CD4-positive, CD25-positive, alpha-beta regulatory T cell (primary cell): ENCODE measurements around the gene MROH8. TPM values are rescaled to one million over a fixed set of nuclear protein-coding genes. Genes with fewer than 3 reads are reported as not detected.
A peak's percentile ranks its signal among the peaks of the same experiment; 100 is the strongest.
"Not testable (repeated sequence)": the region's sequence is repeated elsewhere in the genome, so short reads cannot be mapped to it uniquely, and the experiment has no call there.

Experiments
- ATAC-seq, 2 donors: fragments of 150-1000 bp; cut with Tn5 transposase; one replicate each; pipeline ENCODE4 v1.10.0; 2021; ENCODE audit warnings: low read depth in 2 of 2, moderate number of reproducible peaks in 2 of 2, moderate library complexity in 1 of 2
- DNase-seq, 3 donors: peaks; one replicate each; pipeline versions ENCODE4 v3.0.0 to v3.0.0-alpha.2; 2012 to 2022; ENCODE audit warnings: mixed read lengths in 1 of 3
- H3K27ac ChIP-seq: one replicate; pipeline ENCODE4 v1.7.0; 2013; ENCODE audit warnings: mild to moderate bottlenecking, low read length; ENCODE audit not compliant: insufficient read depth, poor library complexity, severe bottlenecking
- H3K27me3 ChIP-seq: one replicate; pipeline ENCODE4 v1.7.0; 2013; ENCODE audit warnings: low read length; ENCODE audit not compliant: control insufficient read depth, insufficient read depth
- H3K36me3 ChIP-seq: one replicate; pipeline ENCODE4 v1.7.0; 2013; ENCODE audit warnings: mild to moderate bottlenecking, low read length, moderate library complexity; ENCODE audit not compliant: control insufficient read depth, insufficient read depth
- H3K4me1 ChIP-seq: 2 replicates; pipeline ENCODE4 v1.7.0; 2013; ENCODE audit warnings: mild to moderate bottlenecking, low read length; ENCODE audit not compliant: insufficient read depth, control insufficient read depth, poor library complexity, severe bottlenecking
- H3K4me3 ChIP-seq: one replicate; pipeline ENCODE4 v1.7.0; 2013; ENCODE audit warnings: low read depth, mild to moderate bottlenecking, low read length, moderate library complexity
- H3K9me3 ChIP-seq, 2 experiments: 1 replicate in 1 of 2; 2 replicates in 1 of 2; pipeline ENCODE4 v1.7.0; 2013; ENCODE audit warnings: low read length in 2 of 2, mild to moderate bottlenecking in 1 of 2, moderate library complexity in 1 of 2; ENCODE audit not compliant: control insufficient read depth in 2 of 2
- H3K27ac Mint-ChIP-seq, 3 donors: one replicate each; pipeline ENCODE4 v1.8.0; 2020 to 2022; ENCODE audit warnings: mild to moderate bottlenecking in 3 of 3, mixed read lengths in 3 of 3, moderate library complexity in 2 of 3
- H3K27me3 Mint-ChIP-seq: one replicate; pipeline ENCODE4 v1.8.0; 2022; ENCODE audit warnings: mild to moderate bottlenecking, mixed read lengths
- H3K36me3 Mint-ChIP-seq: one replicate; pipeline ENCODE4 v1.8.0; 2020; ENCODE audit warnings: mixed read lengths
- H3K4me1 Mint-ChIP-seq, 4 donors: one replicate each; pipeline ENCODE4 v1.8.0; 2020 to 2022; ENCODE audit warnings: mixed read lengths in 4 of 4, mild to moderate bottlenecking in 1 of 4
- H3K4me3 Mint-ChIP-seq, 4 donors: one replicate each; pipeline ENCODE4 v1.8.0; 2020 to 2022; ENCODE audit warnings: mild to moderate bottlenecking in 4 of 4, mixed read lengths in 4 of 4, moderate library complexity in 3 of 4
- H3K9me3 Mint-ChIP-seq, 7 donors: one replicate each; pipeline ENCODE4 v1.8.0; 2020 to 2022; ENCODE audit warnings: mixed read lengths in 7 of 7, mild to moderate bottlenecking in 3 of 7, moderate library complexity in 2 of 7
- polyA plus RNA-seq, 4 donors: library from polyadenylated mRNA; unstranded; fragments of 300-500 nt; fragmentation: Illumina TruSeq; gene quantifications; one replicate each; pipeline ENCODE4 v1.2.3, GENCODE V29; 2021
- total RNA-seq: library from RNA; stranded (reverse); gene quantifications from one replicate; pipeline ENCODE4 v1.2.3, GENCODE V29; 2022

MROH8 gene
- total and polyA plus RNA-seq, 5 donors from 2014 or later = 0.73 to 1.4 (median 0.85) TPM; not detected in 1

GRCh38 chr20:37131486-37131885 lies 47.9 kb downstream of the MROH8 start:
- H3K4me3 Mint-ChIP-seq = no peak overlapping the region
- no peak for ATAC-seq
- H3K36me3 Mint-ChIP-seq = no peaks in the 10 kb centered on the region

GRCh38 chr20:37128803-37129202 lies 50.5 kb downstream of the MROH8 start:
- DNase-seq (no peak), ATAC-seq (no peak)
- no peak overlapping the region for H3K27ac Mint-ChIP-seq
- Histone ChIP-seq H3K4me1 (no peaks in the 10 kb centered on the region), H3K27ac (no peak overlapping the region), H3K36me3 (no peaks in the 10 kb centered on the region), H3K9me3 (no peaks in the 10 kb centered on the region), H3K27me3 (no peaks in the 10 kb centered on the region), H3K4me3 (no peak overlapping the region)
- H3K9me3 Mint-ChIP-seq = peaks cover 0 to 2% (median 0%) of the 10 kb centered on the region in 7 donors
- no peaks in the 10 kb centered on the region for H3K36me3 Mint-ChIP-seq
- H3K4me1 Mint-ChIP-seq = peaks cover 0 to 9% (median 5%) of the 10 kb centered on the region in 4 donors
- no peak overlapping the region for H3K4me3 Mint-ChIP-seq
- no peaks in the 10 kb centered on the region for H3K27me3 Mint-ChIP-seq

More at GRCh38 chr20:37131486-37131885, 47.9 kb downstream of the MROH8 start:
- H3K36me3 ChIP-seq = no peaks in the 10 kb centered on the region
- H3K4me3 ChIP-seq = no peak overlapping the region
- no peak overlapping the region for H3K27ac ChIP-seq
- DNase-seq = no peak
- H3K27me3 Mint-ChIP-seq = no peaks in the 10 kb centered on the region
- H3K9me3 Mint-ChIP-seq = no peaks in the 10 kb centered on the region
- no peaks in the 10 kb centered on the region for H3K4me1 ChIP-seq
- H3K27me3 ChIP-seq = no peaks in the 10 kb centered on the region
- H3K27ac Mint-ChIP-seq = no peak overlapping the region
- H3K9me3 ChIP-seq = no peaks in the 10 kb centered on the region
- peaks cover 0 to 9% (median 5%) of the 10 kb centered on the region in 4 donors for H3K4me1 Mint-ChIP-seq

- not testable (repeated sequence) for H3K9me3 ChIP-seq, DNase-seq, ATAC-seq, H3K4me3 ChIP-seq, H3K4me1 ChIP-seq, H3K4me3 Mint-ChIP-seq, H3K4me1 Mint-ChIP-seq, H3K36me3 Mint-ChIP-seq, H3K27ac Mint-ChIP-seq, H3K27ac ChIP-seq, H3K36me3 ChIP-seq, H3K27me3 ChIP-seq, H3K27me3 Mint-ChIP-seq, H3K9me3 Mint-ChIP-seq
These were observed 53.1 kb downstream of the MROH8 start for GRCh38 chr20:37126290-37126689.

GRCh38 chr20:37123441-37123840 lies 55.9 kb downstream of the MROH8 start:
- Histone ChIP-seq H3K36me3 (no peaks in the 10 kb centered on the region), H3K27me3 (no peaks in the 10 kb centered on the region), H3K4me1 (no peaks in the 10 kb centered on the region), H3K9me3 (no peaks in the 10 kb centered on the region), H3K27ac (no peak overlapping the region), H3K4me3 (no peak overlapping the region)
- Mint-ChIP-seq H3K9me3 (peaks cover 0 to 2% (median 0%) of the 10 kb centered on the region in 7 donors), H3K27ac (no peak overlapping the region), H3K27me3 (peaks cover 5% of the 10 kb centered on the region), H3K36me3 (no peaks in the 10 kb centered on the region), H3K4me3 (no peak overlapping the region), H3K4me1 (no peaks in the 10 kb centered on the region)
- ATAC-seq (no peak), DNase-seq (no peak)

- no peak overlapping the region for H3K4me3 ChIP-seq
- Mint-ChIP-seq H3K27me3 (peaks cover 5% of the 10 kb centered on the region), H3K4me1 (no peaks in the 10 kb centered on the region), H3K36me3 (no peaks in the 10 kb centered on the region), H3K27ac (no peak overlapping the region), H3K9me3 (peaks cover 0 to 2% (median 0%) of the 10 kb centered on the region in 7 donors), H3K4me3 (no peak overlapping the region)
- no peak overlapping the region for H3K27ac ChIP-seq
- no peak for ATAC-seq
- no peaks in the 10 kb centered on the region for H3K9me3 ChIP-seq
- no peak for DNase-seq
- no peaks in the 10 kb centered on the region for H3K36me3 ChIP-seq
- H3K4me1 ChIP-seq = no peaks in the 10 kb centered on the region
- H3K27me3 ChIP-seq = no peaks in the 10 kb centered on the region
These were observed 58.9 kb downstream of the MROH8 start for GRCh38 chr20:37120497-37120896.

- DNase-seq = no peak
- H3K27me3 ChIP-seq = no peaks in the 10 kb centered on the region
- no peaks in the 10 kb centered on the region for H3K36me3 ChIP-seq
- H3K27me3 Mint-ChIP-seq = peaks cover 5% of the 10 kb centered on the region
- peaks cover 0 to 1% (median 0%) of the 10 kb centered on the region in 7 donors for H3K9me3 Mint-ChIP-seq
- no peak overlapping the region for H3K4me3 Mint-ChIP-seq
- no peak overlapping the region for H3K27ac ChIP-seq
- peak overlapping the region in 1 of 3 donors; percentile 25 for H3K27ac Mint-ChIP-seq
- no peaks in the 10 kb centered on the region for H3K4me1 Mint-ChIP-seq
- H3K9me3 ChIP-seq = no peaks in the 10 kb centered on the region
- no peaks in the 10 kb centered on the region for H3K36me3 Mint-ChIP-seq
- H3K4me1 ChIP-seq = no peaks in the 10 kb centered on the region
- ATAC-seq = no peak
- no peak overlapping the region for H3K4me3 ChIP-seq
These were observed 59.9 kb downstream of the MROH8 start for GRCh38 chr20:37119356-37120036.

GRCh38 chr20:37114012-37114411 lies 65.3 kb downstream of the MROH8 start:
- no peak for ATAC-seq
- no peaks in the 10 kb centered on the region for H3K27me3 Mint-ChIP-seq
- H3K27ac Mint-ChIP-seq = peak overlapping the region in 1 of 3 donors; percentile 55
- no peaks in the 10 kb centered on the region for H3K9me3 Mint-ChIP-seq
- no peaks in the 10 kb centered on the region for H3K4me1 ChIP-seq
- no peaks in the 10 kb centered on the region for H3K36me3 Mint-ChIP-seq
- no peaks in the 10 kb centered on the region for H3K27me3 ChIP-seq
- H3K27ac ChIP-seq = no peak overlapping the region
- no peak for DNase-seq
- H3K36me3 ChIP-seq = no peaks in the 10 kb centered on the region
- no peak overlapping the region for H3K4me3 ChIP-seq
- no peaks in the 10 kb centered on the region for H3K4me1 Mint-ChIP-seq
- H3K9me3 ChIP-seq = no peaks in the 10 kb centered on the region
- no peak overlapping the region for H3K4me3 Mint-ChIP-seq

GRCh38 chr20:37111926-37112455 lies 67.4 kb downstream of the MROH8 start:
- ATAC-seq (no peak), DNase-seq (no peak)
- Histone ChIP-seq H3K27me3 (no peaks in the 10 kb centered on the region), H3K27ac (no peak overlapping the region), H3K4me3 (no peak overlapping the region), H3K4me1 (no peaks in the 10 kb centered on the region), H3K9me3 (no peaks in the 10 kb centered on the region), H3K36me3 (no peaks in the 10 kb centered on the region)
- Mint-ChIP-seq H3K4me1 (no peaks in the 10 kb centered on the region), H3K27me3 (no peaks in the 10 kb centered on the region), H3K9me3 (no peaks in the 10 kb centered on the region), H3K27ac (no peak overlapping the region), H3K36me3 (no peaks in the 10 kb centered on the region), H3K4me3 (no peak overlapping the region)
